Trophoblast cell (in vitro differentiated cells and primary cell): ENCODE data around the gene MT2A.

Experiments used
- DNase-seq, 2 donors: peaks; one replicate each; pipeline ENCODE4 v3.0.0-alpha.2; 2016
- H2AFZ ChIP-seq: 2 replicates; pipeline ENCODE4 v1.6.1; 2013; ENCODE audit warnings: low read length, moderate library complexity, mild to moderate bottlenecking; ENCODE audit not compliant: insufficient read depth, poor library complexity
- H2AK5ac ChIP-seq: 2 replicates; pipeline ENCODE4 v1.6.1; 2013; ENCODE audit warnings: mild to moderate bottlenecking, low read length
- H2BK120ac ChIP-seq: 2 replicates; pipeline ENCODE4 v1.6.1; 2013; ENCODE audit warnings: low read length, mild to moderate bottlenecking, moderate library complexity; ENCODE audit not compliant: insufficient read depth, poor library complexity
- H2BK12ac ChIP-seq: 2 replicates; pipeline ENCODE4 v1.6.1; 2013; ENCODE audit warnings: mild to moderate bottlenecking, low read length, moderate library complexity
- H2BK5ac ChIP-seq: 2 replicates; pipeline ENCODE4 v1.6.1; 2013; ENCODE audit warnings: low read length, low read depth, moderate library complexity, mild to moderate bottlenecking; ENCODE audit not compliant: poor library complexity
- H3K14ac ChIP-seq: 2 replicates; pipeline ENCODE4 v1.6.1; 2013; ENCODE audit warnings: mild to moderate bottlenecking, low read length
- H3K18ac ChIP-seq: 2 replicates; pipeline ENCODE4 v1.6.1; 2013; ENCODE audit warnings: mild to moderate bottlenecking, low read length
- H3K23ac ChIP-seq: 2 replicates; pipeline ENCODE4 v1.6.1; 2013; ENCODE audit warnings: low read length
- H3K27ac ChIP-seq: 2 replicates; pipeline ENCODE4 v1.5.1; 2013; ENCODE audit warnings: low read depth, mild to moderate bottlenecking, inconsistent platforms, low read length, moderate library complexity
- H3K27me3 ChIP-seq: 2 replicates; pipeline ENCODE4 v1.6.1; 2013; ENCODE audit warnings: inconsistent platforms, mild to moderate bottlenecking, low read length, moderate library complexity; ENCODE audit not compliant: insufficient read depth
- H3K36me3 ChIP-seq, 2 experiments: 1 replicate in 1 of 2; 2 replicates in 1 of 2; pipeline ENCODE4 v1.6.1; 2013; ENCODE audit warnings: low read length in 2 of 2, mild to moderate bottlenecking in 2 of 2, moderate library complexity in 1 of 2; ENCODE audit not compliant: insufficient read depth in 2 of 2, control insufficient read depth in 1 of 2
- H3K4ac ChIP-seq: 2 replicates; pipeline ENCODE4 v1.6.1; 2013; ENCODE audit warnings: low read depth, mild to moderate bottlenecking, low read length, moderate library complexity
- H3K4me1 ChIP-seq, 2 experiments: 1 replicate in 1 of 2; 2 replicates in 1 of 2; pipeline ENCODE4 v1.6.1; 2013; ENCODE audit warnings: low read length in 2 of 2, mild to moderate bottlenecking in 2 of 2, moderate library complexity in 1 of 2; ENCODE audit not compliant: insufficient read depth in 2 of 2, control insufficient read depth in 1 of 2
- H3K4me2 ChIP-seq: 2 replicates; pipeline ENCODE4 v1.6.1; 2013; ENCODE audit warnings: inconsistent platforms, mild to moderate bottlenecking, low read length, moderate library complexity
- H3K4me3 ChIP-seq: 2 replicates; pipeline ENCODE4 v1.5.1; 2013; ENCODE audit warnings: mild to moderate bottlenecking, low read depth, low read length, inconsistent platforms
- H3K79me1 ChIP-seq: one replicate; pipeline ENCODE4 v1.6.1; 2013; ENCODE audit warnings: low read length
- H3K79me2 ChIP-seq: 2 replicates; pipeline ENCODE4 v1.6.1; 2013; ENCODE audit warnings: low read length, mild to moderate bottlenecking; ENCODE audit not compliant: control insufficient read depth, insufficient read depth, poor library complexity
- H3K9ac ChIP-seq: 2 replicates; pipeline ENCODE4 v1.6.1; 2013; ENCODE audit warnings: mild to moderate bottlenecking, low read length
- H3K9me3 ChIP-seq: 2 replicates; pipeline ENCODE4 v1.6.1; 2013; ENCODE audit warnings: low read depth, mild to moderate bottlenecking, control low read depth, inconsistent platforms, low read length; ENCODE audit not compliant: insufficient read depth
- H4K12ac ChIP-seq: 2 replicates; pipeline ENCODE4 v1.6.1; 2013; ENCODE audit warnings: low read depth, mild to moderate bottlenecking, low read length, moderate library complexity
- H4K8ac ChIP-seq: 2 replicates; pipeline ENCODE4 v1.6.1; 2013; ENCODE audit warnings: low read depth, mild to moderate bottlenecking, low read length, moderate library complexity
- H4K91ac ChIP-seq: one replicate; pipeline ENCODE4 v1.6.1; 2013; ENCODE audit warnings: low read depth, mild to moderate bottlenecking, low read length, moderate library complexity
- WGBS: extraction: QIAGEN DNeasy Blood & Tissue Kit; methylation state at CpG from one replicate; pipeline ENCODE4 v1.1.7; 2013; ENCODE audit warnings: missing lambda C conversion rate; ENCODE audit not compliant: insufficient read length, insufficient coverage; ENCODE audit errors: extremely low coverage; 5-methylcytosine and 5-hydroxymethylcytosine counted together

MT2A gene

DNA sequence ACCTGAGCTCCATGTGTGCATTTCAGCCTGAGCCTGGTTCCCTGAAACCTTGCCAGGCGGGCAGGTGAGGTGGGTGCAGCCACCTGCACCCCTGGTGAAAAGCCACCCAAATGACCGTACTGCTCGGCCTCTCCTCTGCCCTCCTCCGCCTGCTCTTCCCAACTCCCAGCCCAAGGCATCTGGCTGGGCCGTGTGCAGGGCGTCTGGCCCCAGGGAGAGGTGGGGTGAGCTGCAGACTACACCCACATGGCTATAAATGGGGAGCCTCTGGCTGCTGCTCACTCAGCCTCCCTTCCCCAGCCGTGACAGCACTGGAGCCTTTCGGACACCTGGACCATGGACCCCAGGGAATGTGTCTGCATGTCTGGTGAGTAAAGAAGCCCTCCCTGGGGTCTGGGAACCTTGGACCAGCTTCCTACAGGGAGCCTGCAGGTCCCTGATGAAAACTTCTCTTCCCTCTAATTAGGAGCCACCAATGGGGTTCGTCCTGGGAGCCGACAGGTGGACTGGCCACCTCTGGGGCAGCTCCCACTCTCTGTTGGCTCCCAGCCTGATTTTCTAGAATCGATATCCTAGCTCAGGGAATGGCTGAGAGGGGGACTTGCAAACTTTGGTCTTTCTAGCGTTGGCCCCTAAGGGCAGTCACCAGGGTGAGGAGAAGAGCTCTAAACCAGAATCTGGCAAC is 43.4 kb upstream of the MT2A start, which contains the start of gene MT4:
TSS of gene MT4 (plus strand) at position 281 of the 685 bp plus-strand sequence. CDS start at position 337, 56 bp downstream.
- Histone ChIP-seq H3K27ac (no peak within 1 kb of the TSS), H3K36me3 (no peaks in the 10 kb centered on the region), H2AFZ (no peak within 1 kb of the TSS), H3K9ac (no peak within 1 kb of the TSS), H3K79me2 (no peaks in the 10 kb centered on the region), H2BK5ac (no peak within 1 kb of the TSS), H2BK12ac (no peak within 1 kb of the TSS), H3K9me3 (peaks cover 4% of the 10 kb centered on the region), H4K91ac (no peak within 1 kb of the TSS), H3K4me3 (no peak within 1 kb of the TSS), H3K14ac (no peak within 1 kb of the TSS), H3K27me3 (no peaks in the 10 kb centered on the region), H3K79me1 (no peaks in the 10 kb centered on the region), H4K8ac (no peak within 1 kb of the TSS), H3K4me2 (no peak within 1 kb of the TSS), H3K4me1 (no peaks in the 10 kb centered on the region), H3K23ac (no peak within 1 kb of the TSS), H2AK5ac (no peak within 1 kb of the TSS), H4K12ac (no peak within 1 kb of the TSS), H3K4ac (no peak within 1 kb of the TSS), H2BK120ac (no peak within 1 kb of the TSS), H3K18ac (no peak within 1 kb of the TSS)
- no peak for DNase-seq
- WGBS = no CpG with 5 or more reads among the region's 12 CpGs

DNA sequence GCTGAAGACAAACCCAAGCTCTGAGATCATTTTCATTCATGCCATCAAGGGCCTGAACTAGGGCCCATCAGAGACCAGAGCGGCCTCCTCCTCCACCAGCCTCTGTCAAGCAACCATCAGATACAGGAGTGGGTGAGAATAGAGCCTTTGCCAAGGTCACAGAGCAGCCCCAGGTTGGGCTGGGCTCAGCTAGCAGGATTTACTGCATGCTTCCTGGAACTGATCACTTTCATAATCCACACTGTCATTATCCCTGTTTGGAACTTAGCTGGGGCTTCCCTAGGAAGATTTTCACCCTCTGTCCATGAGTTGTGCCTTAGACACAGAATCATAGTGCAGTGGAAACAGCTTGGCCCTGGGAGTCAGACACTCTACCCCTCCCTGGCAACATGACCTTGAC is 38.4 kb upstream of the MT2A start:
- no peak for DNase-seq
- Histone ChIP-seq H3K9me3 (no peaks in the 10 kb centered on the region), H2BK12ac (no peak overlapping the region), H3K18ac (no peak overlapping the region), H2BK120ac (no peak overlapping the region), H3K36me3 (no peaks in the 10 kb centered on the region), H4K12ac (no peak overlapping the region), H4K8ac (no peak overlapping the region), H3K4me1 (peaks cover 3 to 6% of the 10 kb centered on the region in 2 experiments), H3K23ac (no peak overlapping the region), H3K4ac (no peak overlapping the region), H4K91ac (no peak overlapping the region), H2AK5ac (no peak overlapping the region), H3K79me2 (no peaks in the 10 kb centered on the region), H3K27ac (no peak overlapping the region), H3K14ac (no peak overlapping the region), H2BK5ac (no peak overlapping the region), H2AFZ (no peak overlapping the region), H3K4me2 (no peak overlapping the region), H3K4me3 (no peak overlapping the region), H3K27me3 (no peaks in the 10 kb centered on the region), H3K79me1 (no peaks in the 10 kb centered on the region), H3K9ac (no peak overlapping the region)
- WGBS = no CpG with 5 or more reads among the region's 1 CpG

DNA sequence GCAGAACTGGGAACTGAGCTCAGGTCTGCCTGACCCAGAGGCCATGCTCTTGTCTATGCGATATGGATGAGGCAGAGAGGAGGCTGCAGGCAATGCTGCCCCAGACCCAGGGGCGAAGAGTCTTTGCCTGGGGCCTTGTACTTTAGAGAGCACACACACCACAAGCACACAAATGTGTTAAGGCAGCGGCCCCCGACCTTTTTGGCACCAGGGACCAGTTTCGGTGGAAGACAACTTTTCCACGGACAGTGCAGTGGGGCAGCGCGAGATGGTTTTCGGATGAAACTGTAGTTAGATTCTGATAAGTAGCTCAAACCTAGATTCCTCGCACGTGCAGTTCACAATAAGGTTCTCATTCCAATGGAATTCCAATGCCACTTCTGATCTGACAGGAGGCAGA is 36.9 kb upstream of the MT2A start:
- no peak overlapping the region for H3K4ac ChIP-seq
- H3K18ac ChIP-seq = no peak overlapping the region
- no peak overlapping the region for H2AK5ac ChIP-seq
- H3K27ac ChIP-seq = no peak overlapping the region
- no peaks in the 10 kb centered on the region for H3K79me1 ChIP-seq
- no peak overlapping the region for H2AFZ ChIP-seq
- H4K91ac ChIP-seq = no peak overlapping the region
- H3K4me1 ChIP-seq = peaks cover 3 to 6% of the 10 kb centered on the region in 2 experiments
- H2BK120ac ChIP-seq = no peak overlapping the region
- H3K79me2 ChIP-seq = no peaks in the 10 kb centered on the region
- no peak overlapping the region for H3K14ac ChIP-seq
- no peak overlapping the region for H2BK5ac ChIP-seq
- DNase-seq = no peak
- H2BK12ac ChIP-seq = no peak overlapping the region
- H4K12ac ChIP-seq = no peak overlapping the region
- WGBS = no CpG with 5 or more reads among the region's 11 CpGs
- H3K4me3 ChIP-seq = no peak overlapping the region
- H3K4me2 ChIP-seq = no peak overlapping the region
- no peaks in the 10 kb centered on the region for H3K9me3 ChIP-seq
- H4K8ac ChIP-seq = no peak overlapping the region
- no peak overlapping the region for H3K23ac ChIP-seq
- H3K9ac ChIP-seq = no peak overlapping the region
- no peaks in the 10 kb centered on the region for H3K36me3 ChIP-seq
- H3K27me3 ChIP-seq = no peaks in the 10 kb centered on the region

DNA sequence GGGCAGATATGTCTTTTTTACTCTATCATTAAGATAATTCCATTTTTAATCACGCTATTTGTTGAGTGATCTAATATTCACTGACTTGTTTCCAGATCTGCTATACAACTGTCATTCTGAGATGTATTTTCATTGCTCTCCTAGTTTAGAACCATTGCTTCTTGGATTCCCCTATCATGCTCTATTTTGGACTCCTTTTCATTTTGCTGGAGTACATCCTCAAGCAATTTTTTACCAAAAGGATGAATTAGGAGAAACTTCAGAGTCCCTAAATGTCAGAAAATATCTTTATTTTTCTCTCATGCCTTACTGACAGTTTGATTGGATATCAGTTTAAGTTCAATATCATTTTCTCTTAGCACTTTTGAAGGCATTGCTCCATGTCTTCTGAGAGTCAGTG is 33.8 kb upstream of the MT2A start:
- Histone ChIP-seq H3K4me3 (no peak overlapping the region), H4K12ac (no peak overlapping the region), H3K9ac (no peak overlapping the region), H3K4ac (no peak overlapping the region), H3K18ac (no peak overlapping the region), H3K27me3 (no peaks in the 10 kb centered on the region), H3K4me1 (peaks cover 5 to 6% of the 10 kb centered on the region in 2 experiments), H3K36me3 (no peaks in the 10 kb centered on the region), H3K23ac (no peak overlapping the region), H3K9me3 (no peaks in the 10 kb centered on the region), H3K79me1 (no peaks in the 10 kb centered on the region), H4K8ac (no peak overlapping the region), H4K91ac (no peak overlapping the region), H2BK120ac (no peak overlapping the region), H3K4me2 (no peak overlapping the region), H3K79me2 (no peaks in the 10 kb centered on the region), H2BK12ac (no peak overlapping the region), H3K27ac (no peak overlapping the region), H2AK5ac (no peak overlapping the region), H3K14ac (no peak overlapping the region), H2BK5ac (no peak overlapping the region), H2AFZ (no peak overlapping the region)
- DNase-seq = no peak
- no CpG with 5 or more reads among the region's 1 CpG for WGBS
